Measurements from ENCODE around the gene VPREB1.
"Not testable (repeated sequence)": the region's sequence is repeated elsewhere in the genome, so short reads cannot be mapped to it uniquely, and the experiment has no call there.

VPREB1 gene

DNA sequence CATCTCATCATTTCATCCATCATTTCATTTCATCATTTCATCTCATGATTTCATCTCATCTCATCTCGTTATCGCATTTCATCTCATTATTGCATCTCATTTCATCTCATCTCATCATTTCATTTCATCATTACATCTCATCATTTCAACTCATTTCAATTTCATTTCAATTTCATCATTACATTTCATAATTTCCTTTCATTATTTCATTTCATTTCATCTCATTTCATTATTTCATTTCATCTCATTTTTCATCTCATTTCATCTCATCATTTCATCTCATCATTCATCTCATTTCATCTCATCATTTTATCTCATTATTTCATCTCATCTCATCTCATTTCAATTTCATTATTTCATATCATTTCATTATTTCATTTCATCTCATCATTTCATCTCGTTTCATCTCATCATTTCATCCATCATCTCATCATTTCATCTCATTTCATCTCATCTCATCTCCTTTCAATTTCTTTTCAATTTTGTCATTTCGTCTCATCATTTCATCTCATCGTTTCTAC, 42.6 kb downstream of the VPREB1 start:
- H2AFZ ChIP-seq (ENCODE audit: low read depth, low read length); H3K9me3 ChIP-seq (ENCODE audit: insufficient read depth, low read length, severe bottlenecking); H3K9ac ChIP-seq (ENCODE audit: low read depth, low read length); H3K27ac ChIP-seq (ENCODE audit: low read length); H3K4me3 ChIP-seq (ENCODE audit: low read depth in 1 of 2, low read length in 2 of 2); H3K27me3 ChIP-seq (ENCODE audit: insufficient read depth, low read length, poor library complexity); ATAC-seq (ENCODE audit: insufficient read depth, low read depth); H4K20me1 ChIP-seq (ENCODE audit: insufficient read depth, low read length); H3K79me2 ChIP-seq (ENCODE audit: insufficient read depth, low read length); H3K36me3 ChIP-seq (ENCODE audit: insufficient read depth, low read length); H3K4me1 ChIP-seq (ENCODE audit: insufficient read depth, low read length); DNase-seq; H3K4me2 ChIP-seq (ENCODE audit: insufficient read depth, low read length): not testable (repeated sequence)

DNA sequence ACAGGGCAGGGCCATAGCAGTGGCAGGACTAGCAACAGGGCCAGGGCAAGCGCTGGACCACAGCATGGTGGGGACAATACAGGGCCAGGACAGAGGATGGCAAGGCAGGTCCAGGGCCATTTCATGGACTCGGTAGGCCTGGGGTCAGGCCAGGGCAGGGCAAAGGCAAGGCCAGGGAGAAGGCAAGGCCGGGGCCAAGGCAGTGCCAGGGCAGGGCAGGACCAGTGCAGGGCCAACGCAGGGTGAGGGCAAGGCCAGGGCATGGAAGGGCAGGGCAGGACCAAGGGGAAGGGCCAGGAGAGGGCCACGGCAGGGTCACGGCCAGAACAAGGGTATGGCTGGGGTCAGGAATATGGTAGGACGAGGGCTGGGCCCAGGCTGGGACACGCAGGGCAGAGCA, 45.1 kb downstream of the VPREB1 start:
- Histone ChIP-seq H4K20me1 (ENCODE audit: insufficient read depth, low read length) (peaks cover 13% of the 10 kb centered on the region), H3K36me3 (ENCODE audit: insufficient read depth, low read length) (peaks cover 25% of the 10 kb centered on the region)
- not testable (repeated sequence) for H2AFZ ChIP-seq (ENCODE audit: low read depth, low read length); ATAC-seq (ENCODE audit: insufficient read depth, low read depth); H3K4me1 ChIP-seq (ENCODE audit: insufficient read depth, low read length); H3K4me3 ChIP-seq (ENCODE audit: low read depth in 1 of 2, low read length in 2 of 2); H3K9me3 ChIP-seq (ENCODE audit: insufficient read depth, low read length, severe bottlenecking); H3K9ac ChIP-seq (ENCODE audit: low read depth, low read length); H3K79me2 ChIP-seq (ENCODE audit: insufficient read depth, low read length); DNase-seq; H3K27me3 ChIP-seq (ENCODE audit: insufficient read depth, low read length, poor library complexity); H3K4me2 ChIP-seq (ENCODE audit: insufficient read depth, low read length); H3K27ac ChIP-seq (ENCODE audit: low read length)

DNA sequence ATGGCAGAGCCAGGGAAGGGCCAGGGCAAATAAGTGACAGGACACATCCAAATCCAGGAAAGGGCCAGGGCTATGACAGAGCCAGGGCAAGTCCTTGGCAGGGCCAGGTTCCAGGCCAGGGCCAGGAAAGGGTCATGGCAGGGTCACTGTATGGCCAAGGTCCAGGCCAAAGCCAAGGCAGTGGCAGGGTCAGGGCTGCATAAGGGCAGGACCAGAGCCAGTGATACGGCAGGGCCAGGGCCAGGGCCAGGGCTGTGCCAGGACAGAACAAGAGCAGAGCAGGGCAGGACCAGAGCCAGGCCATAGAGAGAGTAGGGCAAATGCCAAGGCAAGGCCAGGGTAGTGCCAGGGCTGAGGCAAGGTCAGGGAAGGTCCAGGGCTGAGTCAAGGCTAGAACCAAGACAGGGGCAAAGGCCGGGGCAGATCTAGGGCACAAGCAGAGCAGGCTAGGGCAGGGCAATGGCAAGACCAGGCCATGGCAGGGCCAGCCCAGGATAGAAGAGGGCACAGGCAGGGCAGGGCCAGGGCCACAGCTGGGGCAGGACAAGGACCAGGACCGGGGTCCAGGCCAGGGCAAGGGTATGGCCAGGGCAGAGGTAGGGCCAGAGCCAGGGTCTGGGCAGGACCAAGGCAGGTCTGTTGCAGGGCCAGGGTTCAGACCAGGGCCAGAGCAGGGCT, 46.7 kb downstream of the VPREB1 start:
- not testable (repeated sequence) for ATAC-seq (ENCODE audit: insufficient read depth, low read depth); H3K4me2 ChIP-seq (ENCODE audit: insufficient read depth, low read length); DNase-seq; H3K27me3 ChIP-seq (ENCODE audit: insufficient read depth, low read length, poor library complexity); H3K9me3 ChIP-seq (ENCODE audit: insufficient read depth, low read length, severe bottlenecking); H3K4me1 ChIP-seq (ENCODE audit: insufficient read depth, low read length); H3K4me3 ChIP-seq (ENCODE audit: low read depth in 1 of 2, low read length in 2 of 2); H3K27ac ChIP-seq (ENCODE audit: low read length); H3K9ac ChIP-seq (ENCODE audit: low read depth, low read length); H2AFZ ChIP-seq (ENCODE audit: low read depth, low read length)
- Histone ChIP-seq H3K79me2 (ENCODE audit: insufficient read depth, low read length) (peaks cover 15% of the 10 kb centered on the region), H4K20me1 (ENCODE audit: insufficient read depth, low read length) (peaks cover 18% of the 10 kb centered on the region), H3K36me3 (ENCODE audit: insufficient read depth, low read length) (peaks cover 27% of the 10 kb centered on the region)

DNA sequence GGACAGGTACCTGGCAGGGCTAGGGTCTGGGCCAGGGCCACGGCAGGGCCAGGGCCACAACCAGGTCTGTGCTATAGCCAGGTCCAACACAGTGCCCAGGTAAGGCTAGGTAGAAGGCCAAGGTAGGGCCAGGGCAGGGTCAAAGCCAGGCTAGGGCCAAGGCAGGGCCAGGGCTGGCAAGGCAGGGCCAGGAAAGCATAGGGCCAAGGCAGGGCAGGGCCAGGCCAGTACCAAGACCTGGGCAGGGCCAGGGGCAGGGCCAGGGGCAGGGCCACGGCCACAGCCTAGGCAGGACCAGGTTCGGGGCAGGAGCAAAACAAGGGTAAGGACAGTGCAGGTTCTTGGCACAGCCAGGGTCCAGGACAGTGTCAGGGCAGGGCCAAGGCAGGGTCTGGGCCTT, 48.1 kb downstream of the VPREB1 start:
- not testable (repeated sequence) for H2AFZ ChIP-seq (ENCODE audit: low read depth, low read length); H3K27ac ChIP-seq (ENCODE audit: low read length); H3K27me3 ChIP-seq (ENCODE audit: insufficient read depth, low read length, poor library complexity); ATAC-seq (ENCODE audit: insufficient read depth, low read depth); H3K4me3 ChIP-seq (ENCODE audit: low read depth in 1 of 2, low read length in 2 of 2); H3K9ac ChIP-seq (ENCODE audit: low read depth, low read length); H3K4me2 ChIP-seq (ENCODE audit: insufficient read depth, low read length); H3K4me1 ChIP-seq (ENCODE audit: insufficient read depth, low read length); DNase-seq; H3K9me3 ChIP-seq (ENCODE audit: insufficient read depth, low read length, severe bottlenecking)
- Histone ChIP-seq H3K36me3 (ENCODE audit: insufficient read depth, low read length) (peaks cover 27% of the 10 kb centered on the region), H3K79me2 (ENCODE audit: insufficient read depth, low read length) (peaks cover 25% of the 10 kb centered on the region), H4K20me1 (ENCODE audit: insufficient read depth, low read length) (peaks cover 21% of the 10 kb centered on the region)

- not testable (repeated sequence) for ATAC-seq (ENCODE audit: insufficient read depth, low read depth); H3K4me2 ChIP-seq (ENCODE audit: insufficient read depth, low read length); H3K4me3 ChIP-seq (ENCODE audit: low read depth in 1 of 2, low read length in 2 of 2); H3K9me3 ChIP-seq (ENCODE audit: insufficient read depth, low read length, severe bottlenecking); H3K4me1 ChIP-seq (ENCODE audit: insufficient read depth, low read length); H3K27ac ChIP-seq (ENCODE audit: low read length); DNase-seq; H2AFZ ChIP-seq (ENCODE audit: low read depth, low read length); H3K9ac ChIP-seq (ENCODE audit: low read depth, low read length); H3K27me3 ChIP-seq (ENCODE audit: insufficient read depth, low read length, poor library complexity)
- H4K20me1 ChIP-seq (ENCODE audit: insufficient read depth, low read length), result peaks cover 22% of the 10 kb centered on the region
- H3K36me3 ChIP-seq (ENCODE audit: insufficient read depth, low read length), result peaks cover 27% of the 10 kb centered on the region
- H3K79me2 ChIP-seq (ENCODE audit: insufficient read depth, low read length), result peaks cover 31% of the 10 kb centered on the region
Observed at GRCh38 chr22:22293436-22293835, 48.9 kb downstream of the VPREB1 start.

- DNase-seq, result not testable (repeated sequence)
- H4K20me1 ChIP-seq (ENCODE audit: insufficient read depth, low read length), result peaks cover 22% of the 10 kb centered on the region
Observed at GRCh38 chr22:22294641-22295040, 50.1 kb downstream of the VPREB1 start.

More at GRCh38 chr22:22294641-22295040, 50.1 kb downstream of the VPREB1 start:
- not testable (repeated sequence) for H3K9me3 ChIP-seq (ENCODE audit: insufficient read depth, low read length, severe bottlenecking); H2AFZ ChIP-seq (ENCODE audit: low read depth, low read length); H3K9ac ChIP-seq (ENCODE audit: low read depth, low read length); H3K27ac ChIP-seq (ENCODE audit: low read length); ATAC-seq (ENCODE audit: insufficient read depth, low read depth); H3K4me2 ChIP-seq (ENCODE audit: insufficient read depth, low read length); H3K27me3 ChIP-seq (ENCODE audit: insufficient read depth, low read length, poor library complexity); H3K4me3 ChIP-seq (ENCODE audit: low read depth in 1 of 2, low read length in 2 of 2)
- peaks cover 12% of the 10 kb centered on the region for H3K4me1 ChIP-seq (ENCODE audit: insufficient read depth, low read length)
- peaks cover 37% of the 10 kb centered on the region for H3K79me2 ChIP-seq (ENCODE audit: insufficient read depth, low read length)
- peaks cover 23% of the 10 kb centered on the region for H3K36me3 ChIP-seq (ENCODE audit: insufficient read depth, low read length)
